GM18507 (cell line): ENCODE data around the gene GPR176.

ENCODE experiments used
- DNase-seq: peaks from one replicate; pipeline ENCODE4 v3.0.0; 2011; ENCODE audit warnings: low read depth; ENCODE audit not compliant: insufficient read length; ENCODE audit errors: extremely low spot score
- FAIRE-seq: peaks from 2 replicates; lab custom pipeline; 2011; peaks lifted over from hg19 to GRCh38; lab: Jason Lieb, UNC

The GPR176 gene, protein sequence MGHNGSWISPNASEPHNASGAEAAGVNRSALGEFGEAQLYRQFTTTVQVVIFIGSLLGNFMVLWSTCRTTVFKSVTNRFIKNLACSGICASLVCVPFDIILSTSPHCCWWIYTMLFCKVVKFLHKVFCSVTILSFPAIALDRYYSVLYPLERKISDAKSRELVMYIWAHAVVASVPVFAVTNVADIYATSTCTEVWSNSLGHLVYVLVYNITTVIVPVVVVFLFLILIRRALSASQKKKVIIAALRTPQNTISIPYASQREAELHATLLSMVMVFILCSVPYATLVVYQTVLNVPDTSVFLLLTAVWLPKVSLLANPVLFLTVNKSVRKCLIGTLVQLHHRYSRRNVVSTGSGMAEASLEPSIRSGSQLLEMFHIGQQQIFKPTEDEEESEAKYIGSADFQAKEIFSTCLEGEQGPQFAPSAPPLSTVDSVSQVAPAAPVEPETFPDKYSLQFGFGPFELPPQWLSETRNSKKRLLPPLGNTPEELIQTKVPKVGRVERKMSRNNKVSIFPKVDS

GRCh38 chr15:39919748-39920509 lies at the start of gene GPR176:
Gene GPR176 (minus strand): TSS chr15:39920266. CDS start chr15:39920026, 240 bp downstream.
- FAIRE-seq (no peak), DNase-seq (no peak)

- no peak for DNase-seq
- FAIRE-seq = no peak
These were observed 48.9 kb upstream of the GPR176 start for GRCh38 chr15:39969002-39969394.

- no peak for DNase-seq
- FAIRE-seq = no peak
These were observed 48.4 kb upstream of the GPR176 start for GRCh38 chr15:39968273-39969001.

GRCh38 chr15:39966521-39966920 lies 46.5 kb upstream of the GPR176 start:
- no peak for DNase-seq
- FAIRE-seq = no peak

DNA sequence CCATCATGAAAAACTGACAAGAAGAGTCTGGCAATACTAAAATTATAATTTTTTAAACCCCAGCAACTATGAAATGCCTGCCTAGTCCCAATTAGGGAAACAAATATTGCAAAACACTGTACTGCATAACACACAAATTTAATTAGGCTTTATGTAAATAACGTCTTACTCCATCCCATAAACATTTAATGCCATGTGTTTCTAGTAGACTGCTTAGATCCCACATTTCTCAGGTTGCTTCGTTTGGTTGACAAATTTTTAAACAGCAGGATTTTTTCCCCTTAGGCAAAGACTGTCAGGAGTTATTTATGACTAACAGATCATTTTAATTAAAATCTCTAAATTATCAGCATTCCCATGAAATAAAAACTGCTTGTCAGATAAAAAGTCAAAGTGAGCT lies 43.7 kb upstream of the GPR176 start:
- DNase-seq (no peak), FAIRE-seq (no peak)

- DNase-seq = no peak
- FAIRE-seq = no peak
These were observed 41.0 kb upstream of the GPR176 start for GRCh38 chr15:39961051-39961450.

DNA sequence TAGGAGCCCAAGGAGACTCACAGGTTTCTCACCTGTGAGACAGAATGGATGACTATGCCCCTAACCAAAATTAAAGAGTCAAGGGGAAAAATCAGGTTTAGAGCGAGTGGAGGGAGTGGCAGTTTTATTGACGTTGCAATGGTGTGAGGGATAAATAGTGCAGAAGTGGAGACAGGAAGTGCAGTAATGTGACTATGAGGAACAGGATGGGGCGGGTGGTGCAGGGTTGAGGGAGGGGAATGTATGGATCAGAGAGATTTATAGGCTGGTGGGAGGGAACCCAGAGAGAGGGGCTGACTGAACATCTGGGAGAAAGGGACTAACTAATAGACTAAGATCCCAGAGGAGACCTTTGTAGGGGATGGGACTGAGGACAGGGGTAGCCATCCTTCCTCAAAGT lies 40.3 kb upstream of the GPR176 start:
- FAIRE-seq = no peak
- DNase-seq = no peak

DNA sequence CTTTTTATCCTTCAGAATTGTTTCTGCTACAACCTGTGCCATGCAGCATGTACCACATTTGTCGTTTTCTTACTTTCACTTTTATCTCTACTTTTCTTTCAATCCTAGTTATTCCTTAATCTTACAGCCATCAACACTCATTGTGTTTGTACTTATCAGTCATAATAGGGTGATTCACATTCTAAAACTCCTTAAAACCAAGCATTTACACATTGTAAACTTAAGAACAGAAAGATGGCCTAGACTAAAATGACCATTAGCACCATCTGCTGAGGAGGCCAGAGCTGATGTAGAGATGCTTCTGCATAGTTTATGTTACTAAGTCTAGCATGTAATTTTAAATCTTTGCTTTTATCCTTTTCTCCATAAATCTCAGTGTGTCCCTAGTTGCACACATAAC lies 39.3 kb upstream of the GPR176 start:
- DNase-seq (no peak), FAIRE-seq (no peak)

- FAIRE-seq = no peak
These were observed 37.4 kb upstream of the GPR176 start for GRCh38 chr15:39957481-39957880.

DNA sequence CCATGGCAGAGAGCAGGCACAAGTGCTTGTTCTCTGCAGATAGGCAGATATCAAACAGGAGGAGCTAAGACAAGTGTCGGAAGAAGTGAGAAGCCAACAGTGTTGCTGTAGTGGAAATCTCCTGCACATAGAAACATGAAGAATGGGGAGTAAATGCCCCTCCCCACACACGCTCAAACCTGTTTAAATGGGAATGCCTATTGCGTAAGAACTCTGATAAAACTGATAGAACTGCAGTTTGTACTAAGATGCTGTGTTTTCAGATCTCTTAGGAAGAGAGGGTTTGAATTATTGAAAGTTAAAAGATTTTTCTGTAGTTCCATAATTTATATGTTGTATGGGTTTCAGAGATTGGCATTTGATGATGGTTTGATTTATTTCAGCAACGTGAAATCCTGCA lies 33.5 kb upstream of the GPR176 start:
- no peak for FAIRE-seq

More at GRCh38 chr15:39957481-39957880, 37.4 kb upstream of the GPR176 start:
- no peak for DNase-seq

GRCh38 chr15:39951561-39951960 lies 31.5 kb upstream of the GPR176 start:
- DNase-seq (no peak), FAIRE-seq (no peak)

More for the DNA sequence above, 33.5 kb upstream of the GPR176 start:
- DNase-seq = no peak

GRCh38 chr15:39948817-39949216 lies 28.8 kb upstream of the GPR176 start:
- DNase-seq (no peak), FAIRE-seq (no peak)

- FAIRE-seq (no peak), DNase-seq (no peak)
These were observed 27.5 kb upstream of the GPR176 start for GRCh38 chr15:39947401-39948197.

GRCh38 chr15:39946862-39947261 lies 26.8 kb upstream of the GPR176 start:
- FAIRE-seq = no peak
- DNase-seq = no peak

- no peak for DNase-seq
- FAIRE-seq = no peak
These were observed 24.7 kb upstream of the GPR176 start for GRCh38 chr15:39944726-39945125.

DNA sequence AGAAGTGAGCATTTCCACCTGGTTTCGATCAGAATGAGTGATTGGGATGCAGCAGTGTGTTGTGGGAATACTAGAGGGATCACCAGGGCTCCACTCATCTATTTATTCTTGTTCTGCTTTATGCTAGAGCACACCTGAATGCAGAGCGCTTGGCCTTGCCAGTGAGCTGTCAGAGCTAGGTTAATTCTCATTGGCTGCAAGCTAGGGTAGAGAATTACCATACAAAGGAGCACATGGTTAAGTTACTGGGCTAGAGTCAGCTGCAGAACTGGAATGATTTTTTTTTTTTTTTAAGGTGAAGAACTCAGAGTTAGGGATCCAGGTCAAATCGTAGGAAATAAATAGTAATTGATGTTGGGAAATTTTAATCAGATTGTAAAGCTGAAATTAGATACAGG lies 22.7 kb upstream of the GPR176 start:
- FAIRE-seq = no peak
- no peak for DNase-seq

- FAIRE-seq = no peak
- no peak for DNase-seq
These were observed 22.2 kb upstream of the GPR176 start for GRCh38 chr15:39942101-39942752.

GRCh38 chr15:39939487-39940452 lies 19.7 kb upstream of the GPR176 start:
- DNase-seq = no peak
- no peak for FAIRE-seq
